ENCODE results near the gene SGK1. TPM values are rescaled to one million over a fixed set of nuclear protein-coding genes. Genes with fewer than 3 reads are reported as not detected.
A peak's percentile ranks its signal among the peaks of the same experiment; 100 is the strongest.
"Not testable (repeated sequence)": the region's sequence is repeated elsewhere in the genome, so short reads cannot be mapped to it uniquely, and the experiment has no call there.

Gene SGK1
- total RNA-seq, 1 donor from 2014 or later, result 28.1 TPM

DNA sequence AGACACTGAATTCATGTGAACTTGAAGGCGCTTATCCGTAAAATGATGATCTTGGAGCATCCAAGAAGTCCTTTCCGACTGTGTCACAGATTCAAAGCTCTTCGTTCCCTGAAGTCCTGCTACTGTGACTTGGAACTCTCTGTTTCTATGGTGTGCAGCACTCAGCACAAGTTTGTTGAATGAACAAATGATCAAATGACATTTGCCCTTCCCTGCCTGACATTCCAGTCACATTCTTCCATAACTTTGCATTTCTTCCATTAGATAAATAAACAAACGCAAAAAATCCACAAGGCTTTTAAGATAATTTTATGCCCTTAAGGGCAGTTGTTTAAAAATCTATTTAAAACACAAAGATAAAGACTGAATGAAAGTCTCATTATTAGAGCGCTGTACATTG lies 39.9 kb downstream of the SGK1 start:
- DNase-seq (ENCODE audit: missing footprints), result no peak
- ATAC-seq, result no peak
- intact Hi-C loops (cut with DNase I), result no loop called here

DNA sequence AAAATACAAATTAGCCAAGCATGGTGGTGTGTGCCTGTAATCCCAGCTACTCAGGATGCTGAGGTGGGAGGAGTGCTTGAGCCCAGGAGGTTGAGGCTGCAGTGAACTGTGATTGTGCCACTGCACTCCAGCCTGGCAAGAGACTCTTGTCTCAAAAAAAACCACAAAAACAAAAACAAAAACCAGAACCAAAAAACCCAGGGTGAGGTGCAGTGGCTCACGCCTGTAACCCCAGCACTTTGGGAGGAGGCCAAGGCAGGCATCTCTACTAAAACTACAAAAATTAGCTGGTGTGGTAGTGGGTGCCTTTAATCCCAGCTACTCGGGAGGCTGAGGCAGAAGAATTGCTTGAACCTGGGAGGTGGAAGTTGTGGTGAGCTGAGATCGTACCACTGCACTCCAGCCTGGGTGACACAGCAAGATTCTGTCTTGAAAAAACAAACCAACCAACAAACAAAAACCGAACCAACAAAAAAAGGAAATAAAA lies 41.0 kb downstream of the SGK1 start:
- DNase-seq (ENCODE audit: missing footprints); intact Hi-C loops (cut with DNase I); ATAC-seq: not testable (repeated sequence)

DNA sequence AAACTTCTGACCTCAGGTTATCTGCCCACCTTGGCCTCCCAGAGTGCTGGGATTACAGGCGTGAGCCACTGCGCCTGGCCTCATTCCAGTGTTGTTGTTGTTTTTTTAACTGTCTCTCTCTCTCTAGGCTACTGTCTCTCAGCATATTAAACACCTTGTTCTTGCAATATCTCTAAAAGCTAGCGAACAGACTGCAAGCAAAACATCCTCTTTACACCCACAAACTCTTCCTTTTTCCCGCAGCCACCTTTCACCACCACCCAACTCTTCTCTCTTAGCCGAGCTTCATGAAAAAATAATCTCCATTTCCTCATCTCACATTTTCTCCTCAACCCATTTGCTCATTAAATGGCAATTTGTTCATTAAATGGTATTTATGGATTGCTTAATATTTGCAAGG lies 45.5 kb downstream of the SGK1 start:
- intact Hi-C loops (cut with DNase I), result no loop called here
- DNase-seq (ENCODE audit: missing footprints) (no peak), ATAC-seq (no peak)

DNA sequence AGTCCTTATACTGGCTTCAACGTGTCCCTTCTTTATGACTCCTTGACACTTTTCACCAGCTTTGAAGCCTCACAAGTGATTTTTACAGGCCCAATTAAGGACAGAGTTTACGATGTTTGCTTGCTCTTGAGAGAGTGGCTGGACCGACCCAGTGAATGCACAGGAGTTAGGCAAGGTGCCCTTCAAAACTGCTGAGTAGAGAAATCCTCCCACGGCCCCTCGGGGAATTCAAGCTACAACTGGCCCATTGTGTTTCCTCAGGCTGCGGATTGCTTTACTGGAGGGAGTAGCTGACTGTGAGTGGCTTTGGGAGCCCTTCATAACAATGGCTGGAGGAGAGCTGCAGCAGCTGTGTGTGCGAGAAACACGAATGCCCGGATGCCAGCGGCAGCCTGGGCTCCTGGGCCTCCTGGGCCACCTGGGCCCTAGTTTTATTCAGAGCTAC lies 50.0 kb downstream of the SGK1 start:
- ATAC-seq (peak; percentile 56), DNase-seq (ENCODE audit: missing footprints) (no peak)
- intact Hi-C loops (cut with DNase I), result no loop called here

DNA sequence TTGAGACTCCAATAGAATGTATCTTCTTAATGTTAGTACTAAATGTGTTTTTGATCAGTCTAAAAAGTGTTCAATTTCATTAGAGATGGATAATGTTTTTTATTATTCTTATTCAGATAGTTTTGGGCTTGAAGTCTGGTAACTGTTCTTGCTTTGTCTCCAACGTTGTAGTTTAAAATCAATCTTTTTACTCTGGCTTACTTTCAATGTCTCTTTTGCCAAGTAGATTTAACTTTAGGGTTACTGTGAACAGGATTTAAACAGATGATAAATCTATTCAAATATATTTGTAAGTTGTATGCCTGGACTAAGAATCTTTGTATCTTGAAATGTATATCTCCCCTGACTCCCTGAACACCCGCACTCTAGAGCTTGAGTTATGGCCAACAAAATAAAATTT lies 51.1 kb downstream of the SGK1 start:
- intact Hi-C loops (cut with DNase I), result no loop called here
- DNase-seq (ENCODE audit: missing footprints) (no peak), ATAC-seq (no peak)

DNA sequence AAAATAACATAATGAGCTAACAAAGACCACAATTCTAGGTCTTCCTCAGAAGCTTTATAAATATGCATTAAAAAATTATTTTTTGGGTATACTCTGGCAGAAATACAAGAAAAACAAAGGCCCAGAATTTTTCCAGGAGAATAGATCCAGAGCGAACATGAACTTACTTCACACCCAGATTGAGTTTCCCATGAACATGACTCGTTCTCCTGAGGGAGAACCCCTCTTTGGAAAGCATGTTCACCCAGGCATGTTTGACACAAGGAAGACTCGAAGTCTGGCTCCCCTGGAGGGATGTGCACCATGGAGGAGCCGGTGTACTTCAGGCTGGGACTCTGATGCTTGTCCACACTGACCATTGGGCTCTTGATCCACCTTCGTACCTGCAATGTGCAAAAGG lies 56.1 kb downstream of the SGK1 start:
- ATAC-seq, result no peak
- intact Hi-C loops (cut with DNase I), result no loop called here

DNA sequence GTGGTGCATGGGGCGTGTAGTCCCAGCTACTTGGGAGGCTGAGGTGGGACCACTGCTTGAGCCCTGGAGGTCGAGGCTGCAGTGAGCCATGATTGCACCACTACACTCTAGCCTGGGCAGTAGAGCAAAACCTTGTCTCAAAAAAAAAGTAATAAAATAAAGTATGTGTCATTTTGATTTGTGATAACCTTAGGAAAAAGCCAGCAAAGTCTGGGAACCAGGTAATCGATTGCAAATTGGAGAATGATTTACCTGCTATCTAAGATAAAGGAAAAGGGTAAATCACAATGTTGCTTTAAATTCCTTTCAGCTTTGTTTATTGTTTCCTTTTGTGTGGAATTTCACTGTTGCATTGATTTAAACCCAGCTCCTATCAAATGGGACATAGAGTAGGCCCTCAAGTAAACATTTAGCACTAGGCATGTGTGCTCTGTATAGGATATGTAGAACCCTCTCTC lies 59.0 kb downstream of the SGK1 start:
- no peak for DNase-seq (ENCODE audit: missing footprints)
- no peak for ATAC-seq
- intact Hi-C loops (cut with DNase I), result no loop called here

More for the DNA sequence above, 56.1 kb downstream of the SGK1 start:
- DNase-seq (ENCODE audit: missing footprints), result no peak

DNA sequence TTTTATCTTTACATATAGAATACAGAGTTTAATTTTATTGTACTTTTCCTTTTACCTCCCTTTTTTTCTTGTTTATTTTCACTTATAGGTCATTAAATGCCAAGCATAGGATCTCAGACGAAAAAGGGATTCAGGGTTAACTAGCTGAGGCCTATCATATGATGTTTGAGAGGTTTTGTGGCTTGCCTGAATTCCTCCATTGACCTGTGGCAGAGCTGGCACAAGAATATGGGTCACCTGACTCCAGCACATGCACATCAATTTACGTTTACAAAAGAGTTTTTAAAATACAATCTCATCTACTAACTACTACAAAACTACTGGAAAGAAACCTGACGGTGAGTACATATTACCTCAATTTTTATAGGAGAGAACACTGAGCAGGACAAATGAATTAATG lies 60.4 kb downstream of the SGK1 start:
- ATAC-seq (no peak), DNase-seq (ENCODE audit: missing footprints) (no peak)
- intact Hi-C loops (cut with DNase I), result no loop called here

DNA sequence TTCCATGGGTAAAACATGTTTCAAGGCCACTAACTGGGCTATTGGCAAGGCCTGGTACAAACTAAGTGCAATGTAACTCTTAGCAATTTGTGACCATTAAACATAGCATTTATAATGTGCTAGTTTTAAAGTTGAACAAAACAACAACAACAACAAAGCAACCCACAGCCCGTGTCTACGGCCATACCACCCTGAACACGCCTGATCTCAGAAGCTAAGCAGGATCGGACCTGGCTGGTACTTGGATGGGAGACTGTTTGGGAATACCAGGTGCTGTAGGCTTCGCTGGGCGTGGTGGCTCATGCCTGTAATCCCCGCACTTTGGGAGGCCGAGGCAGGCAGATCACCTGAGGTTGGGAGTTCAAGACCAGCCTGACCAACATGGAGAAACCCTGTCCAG lies 61.0 kb downstream of the SGK1 start:
- ATAC-seq (no peak), DNase-seq (ENCODE audit: missing footprints) (no peak)
- intact Hi-C loops (cut with DNase I), result no loop called here

DNA sequence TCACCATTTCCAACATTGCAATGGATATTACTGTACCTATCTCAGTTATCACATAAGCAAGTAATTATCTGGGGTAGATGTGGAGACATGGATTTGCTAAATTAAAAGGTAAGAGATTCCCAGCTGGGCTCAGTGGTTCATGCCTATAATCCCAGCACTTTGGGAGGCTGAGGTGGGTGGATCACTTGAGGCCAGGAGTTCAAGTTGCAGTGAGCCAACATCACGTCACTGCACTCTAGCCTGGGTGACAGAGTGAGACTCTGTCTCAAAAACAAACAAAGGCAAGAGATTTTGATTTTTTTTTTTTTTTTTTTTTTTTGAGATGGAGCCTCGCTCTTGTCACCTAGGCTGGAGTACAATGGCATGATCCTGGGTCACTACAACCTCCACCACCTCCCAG lies 62.6 kb downstream of the SGK1 start:
- ATAC-seq; intact Hi-C loops (cut with DNase I): not testable (repeated sequence)

DNA sequence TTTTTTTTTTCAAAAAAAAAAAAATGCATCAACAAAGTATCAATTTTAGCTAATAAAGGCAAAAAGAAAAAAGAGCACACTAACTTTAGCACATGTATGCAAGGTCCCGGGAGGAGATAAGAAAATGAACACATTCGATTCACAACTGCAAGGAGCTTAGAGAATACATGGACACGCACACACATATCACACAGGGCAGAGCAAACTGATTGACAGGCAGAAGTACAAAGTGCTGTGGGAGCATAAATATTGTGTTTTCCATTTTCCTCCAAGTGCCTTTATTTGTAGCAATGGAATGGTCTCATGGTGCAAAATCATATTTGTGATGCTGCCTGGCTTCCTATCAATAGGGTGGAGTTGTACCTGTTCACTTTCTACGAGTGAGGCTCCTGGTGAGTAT lies 63.8 kb downstream of the SGK1 start:
- DNase-seq (ENCODE audit: missing footprints) (no peak), ATAC-seq (no peak)
- intact Hi-C loops (cut with DNase I), result no loop called here

More for the DNA sequence above, 62.6 kb downstream of the SGK1 start:
- DNase-seq (ENCODE audit: missing footprints), result not testable (repeated sequence)

DNA sequence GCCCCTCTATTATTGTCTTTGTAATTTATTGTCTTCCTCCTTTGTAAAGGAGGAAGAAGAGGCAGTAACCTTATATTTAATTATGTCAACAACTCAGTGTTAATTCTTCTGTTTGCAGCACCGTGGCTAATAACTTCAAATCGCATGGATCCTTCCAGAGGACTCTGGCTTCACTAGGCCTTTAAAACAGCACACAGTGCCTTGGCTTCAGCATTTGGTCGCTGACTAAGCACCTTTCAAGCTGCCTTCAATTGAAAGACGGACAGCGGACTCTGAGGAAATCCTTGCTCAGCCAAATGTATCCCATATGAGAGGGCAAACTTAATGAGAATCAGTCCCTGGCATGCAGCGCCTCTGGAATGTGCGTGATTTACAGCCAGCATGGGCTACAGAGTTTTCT lies 64.2 kb downstream of the SGK1 start:
- no peak for ATAC-seq
- no peak for DNase-seq (ENCODE audit: missing footprints)

DNA sequence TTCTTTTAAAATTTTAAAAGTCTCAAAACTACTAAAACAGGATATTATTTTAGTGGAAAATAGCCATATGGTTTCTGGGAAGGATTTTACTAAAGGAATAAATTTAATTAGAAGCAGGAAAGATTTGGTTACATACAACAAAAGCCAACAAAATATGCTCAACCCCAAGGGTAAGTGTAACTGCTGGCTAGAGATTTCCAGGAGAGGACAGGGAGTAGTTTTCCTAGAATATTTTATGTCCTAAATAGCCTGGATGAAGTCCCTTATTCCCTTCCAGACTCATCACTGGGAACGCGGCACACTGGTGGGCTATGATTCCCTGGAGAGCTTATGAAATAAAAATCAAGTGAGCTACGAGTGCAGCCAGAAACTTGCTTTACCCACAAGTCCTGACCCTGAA lies 66.6 kb downstream of the SGK1 start:
- ATAC-seq, result no peak
- intact Hi-C loops (cut with DNase I), result no loop called here
- no peak for DNase-seq (ENCODE audit: missing footprints)

More for the DNA sequence above, 64.2 kb downstream of the SGK1 start:
- intact Hi-C loops (cut with DNase I), result no loop called here

DNA sequence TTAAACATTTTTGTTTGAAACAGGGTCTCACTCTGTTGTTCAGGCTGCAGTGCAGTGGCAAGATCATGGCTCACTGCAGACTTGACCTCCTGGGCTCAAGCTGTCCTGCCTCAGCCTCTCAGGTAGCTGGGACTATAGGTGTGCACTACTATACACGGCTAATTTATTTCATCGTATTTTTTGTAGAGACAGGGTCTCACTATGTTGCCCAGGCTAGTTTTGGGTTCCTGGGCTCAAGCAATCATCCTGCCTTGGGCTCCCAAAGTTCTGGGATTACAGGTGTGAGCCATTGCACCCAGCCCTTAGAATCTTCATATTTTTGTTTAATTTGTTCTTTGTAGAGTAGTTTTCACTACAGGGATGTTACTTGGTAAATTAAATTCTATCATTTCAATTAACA lies 67.1 kb downstream of the SGK1 start:
- intact Hi-C loops (cut with DNase I), result no loop called here
- DNase-seq (ENCODE audit: missing footprints) (no peak), ATAC-seq (no peak)

DNA sequence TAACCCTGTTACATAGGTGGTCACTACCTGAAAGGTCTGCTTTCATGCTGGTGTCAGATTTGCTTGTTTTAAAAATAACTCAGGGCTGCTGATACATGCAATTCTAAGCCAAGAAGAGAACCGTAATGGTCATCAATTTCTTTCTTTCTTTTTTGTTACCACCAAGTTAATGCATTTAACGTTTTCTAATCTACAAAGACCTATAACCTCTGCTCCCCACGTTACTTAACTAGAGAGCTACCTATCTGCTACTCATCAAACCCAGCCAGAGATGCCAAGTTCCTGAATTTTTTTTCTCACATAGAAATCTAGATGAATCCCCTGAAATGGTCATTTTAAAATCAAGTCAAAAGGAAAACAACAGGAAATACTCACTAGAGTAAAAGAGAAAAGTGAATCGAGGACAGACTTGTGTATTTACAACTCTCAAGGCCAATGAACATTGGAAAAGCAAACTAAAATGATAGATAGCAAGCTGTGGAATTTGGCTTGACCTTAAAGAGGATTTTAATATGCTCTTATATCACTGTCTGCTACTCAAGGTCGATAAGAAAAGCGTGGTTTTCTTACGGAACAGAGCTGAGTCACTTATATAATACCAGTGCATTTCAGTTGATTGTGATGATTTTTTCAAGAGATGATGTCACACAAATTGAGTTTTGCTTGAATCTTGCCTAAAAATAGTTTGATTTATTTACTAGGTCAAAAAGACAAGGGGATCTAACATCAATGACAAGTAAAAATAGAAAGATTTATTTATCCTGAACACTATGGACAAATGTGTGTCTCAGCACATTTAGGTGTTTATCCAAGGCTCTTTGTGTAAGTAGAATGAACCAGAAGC lies 67.9 kb downstream of the SGK1 start:
- no peak for DNase-seq (ENCODE audit: missing footprints)
- ATAC-seq, result no peak
- intact Hi-C loops (cut with DNase I), result no loop called here

DNA sequence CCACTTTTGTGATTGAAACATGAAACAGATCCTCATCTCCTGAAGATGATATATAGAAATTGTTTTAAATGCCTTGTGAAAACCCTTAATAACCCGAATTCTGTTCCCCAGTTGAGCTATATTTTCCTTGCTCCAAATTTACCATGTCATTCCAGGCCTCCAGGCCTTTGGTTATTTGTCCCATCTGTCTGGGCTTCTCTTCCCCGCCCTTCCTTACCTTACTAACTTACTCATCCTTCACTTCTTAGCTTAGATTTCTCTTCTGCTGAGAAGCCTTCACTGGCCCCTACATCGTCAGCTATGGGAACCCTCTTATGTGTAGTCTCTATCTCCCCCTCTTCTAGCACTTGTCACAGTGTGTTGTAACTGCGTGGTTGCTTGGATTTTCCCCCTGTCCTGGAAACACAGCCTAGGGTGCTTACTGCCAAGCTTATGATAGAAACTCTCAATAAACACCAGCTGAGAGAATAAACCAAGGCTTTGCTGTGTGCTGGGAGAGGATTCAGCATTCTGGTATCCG lies 68.6 kb downstream of the SGK1 start:
- ATAC-seq (peak; percentile 34), DNase-seq (ENCODE audit: missing footprints) (no peak)
- intact Hi-C loops (cut with DNase I), result no loop called here

DNA sequence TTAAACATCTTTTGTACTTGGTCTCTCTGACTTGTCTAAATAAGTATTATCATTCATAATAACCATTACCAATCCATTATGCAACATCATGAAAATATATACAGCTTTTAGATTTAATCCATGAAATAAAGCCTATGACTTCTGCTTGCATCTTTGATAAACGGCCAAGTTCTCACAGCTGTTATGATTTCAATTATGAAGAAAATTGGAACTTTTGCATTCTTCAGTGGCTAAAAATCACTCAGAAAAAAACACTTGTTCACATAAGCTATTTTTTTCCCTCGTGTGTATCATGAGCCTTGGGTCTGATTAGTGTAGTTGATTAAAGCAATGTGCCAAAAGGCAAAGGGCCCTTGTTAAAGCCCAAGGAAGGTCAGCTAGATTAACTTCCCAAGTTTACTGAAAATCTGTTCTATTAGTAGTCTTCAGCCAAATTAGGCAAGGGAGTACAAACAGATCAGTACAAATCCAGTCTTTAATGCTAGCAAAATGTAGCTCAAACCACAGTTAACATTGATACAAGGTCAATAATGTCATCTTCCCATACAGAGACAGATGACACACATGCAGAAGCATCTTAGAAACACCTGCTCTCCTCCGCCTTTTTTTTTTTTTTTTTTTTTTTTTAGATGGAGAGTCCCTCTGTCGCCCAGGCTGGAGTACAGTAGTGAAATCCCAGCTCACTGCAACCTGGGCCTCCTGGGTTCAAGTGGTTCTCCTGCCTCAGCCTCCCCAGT lies 69.9 kb downstream of the SGK1 start:
- ATAC-seq (no peak), DNase-seq (ENCODE audit: missing footprints) (no peak)
- intact Hi-C loops (cut with DNase I), result no loop called here

DNA sequence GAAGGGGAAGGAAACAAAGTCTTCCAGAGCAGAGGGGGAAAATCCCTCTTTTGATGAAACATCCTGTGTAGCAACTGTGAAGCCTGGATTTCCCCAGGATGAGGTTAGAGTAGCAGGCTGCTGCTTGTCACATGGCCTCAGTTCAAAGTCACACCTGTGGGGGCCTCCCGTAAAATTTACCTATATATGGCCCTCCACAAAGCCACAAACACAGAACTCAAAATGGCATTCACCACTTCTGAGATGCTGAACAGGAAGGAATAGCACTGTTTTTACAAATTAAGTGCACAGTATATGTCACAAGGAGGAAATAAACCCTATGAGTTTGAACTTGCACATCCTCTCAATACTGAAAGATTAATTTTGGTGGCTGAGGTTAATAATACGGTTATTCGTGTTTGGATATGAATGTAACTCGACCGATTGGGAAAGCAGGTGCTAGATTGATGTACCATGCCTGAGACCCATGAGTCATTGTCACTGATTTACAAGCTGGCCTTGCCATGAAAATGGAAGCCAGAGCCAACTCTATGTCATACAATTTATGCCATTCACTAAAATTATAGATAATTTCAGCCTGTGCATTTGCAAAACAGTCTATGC lies 70.6 kb downstream of the SGK1 start:
- intact Hi-C loops (cut with DNase I), result no loop called here
- ATAC-seq, result no peak

DNA sequence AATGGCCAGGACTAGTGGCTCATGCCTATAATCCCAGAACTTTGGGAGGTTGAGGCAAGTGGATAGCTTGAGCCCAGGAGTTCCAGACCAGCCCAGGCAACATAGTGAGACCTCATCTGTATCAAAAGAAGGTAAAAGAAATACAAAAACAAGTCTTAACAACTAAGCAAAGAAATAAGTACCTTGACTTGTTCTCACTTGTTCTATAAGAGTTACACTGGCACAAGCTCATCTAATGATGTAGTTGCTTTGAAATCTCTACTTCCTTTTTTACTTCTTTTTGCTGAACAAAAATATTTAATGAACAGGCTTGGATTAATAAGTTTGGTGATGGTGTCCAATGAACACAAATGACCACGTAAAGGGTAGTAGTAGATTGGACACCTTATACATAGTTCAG lies 72.2 kb downstream of the SGK1 start:
- intact Hi-C loops (cut with DNase I), result no loop called here
- no peak for DNase-seq (ENCODE audit: missing footprints)
- no peak for ATAC-seq

More for the DNA sequence above, 70.6 kb downstream of the SGK1 start:
- DNase-seq (ENCODE audit: missing footprints), result no peak

Data from Right ventricle myocardium inferior (tissue), 1 donor.